HEK293 (cell line): ENCODE results near the gene ZCCHC13.

Experiments used
- EGR2 ChIP-seq: fragments of 450-650 bp; formaldehyde crosslinking; IDR thresholded peaks from 2 replicates; pipeline ENCODE4 v1.5.1; 2016; ENCODE audit warnings: low read depth, missing biosample characterization, missing genetic modification characterization
- GLIS2 ChIP-seq: fragments of 450-650 bp; formaldehyde crosslinking; IDR thresholded peaks from 2 replicates; pipeline ENCODE4 v1.5.1; 2016; ENCODE audit warnings: missing biosample characterization, missing genetic modification characterization
- HIC1 ChIP-seq: fragments of 450-650 bp; formaldehyde crosslinking; IDR thresholded peaks from 2 replicates; pipeline ENCODE4 v1.5.1; 2016; ENCODE audit warnings: missing biosample characterization, missing genetic modification characterization
- MEIS1 ChIP-seq: sonication (generic); formaldehyde crosslinking; IDR thresholded peaks from 2 replicates; pipeline ENCODE4 v1.8.1; 2022; ENCODE audit warnings: missing genetic modification reagents, mild to moderate bottlenecking, borderline replicate concordance
- MYNN ChIP-seq: fragments of 450-650 bp; formaldehyde crosslinking; IDR thresholded peaks from 2 replicates; pipeline ENCODE4 v1.5.1; 2016; ENCODE audit warnings: missing biosample characterization, missing genetic modification characterization, borderline replicate concordance
- PRDM4 ChIP-seq: fragments of 450-650 bp; formaldehyde crosslinking; IDR thresholded peaks from 2 replicates; pipeline ENCODE4 v1.5.1; 2017; ENCODE audit warnings: missing biosample characterization, missing genetic modification characterization
- REPIN1 ChIP-seq: fragments of 450-650 bp; formaldehyde crosslinking; IDR thresholded peaks from 2 replicates; pipeline ENCODE4 v1.5.1; 2017; ENCODE audit warnings: missing biosample characterization, missing genetic modification characterization, low read depth
- SP3 ChIP-seq: fragments of 450-650 bp; formaldehyde crosslinking; IDR thresholded peaks from 2 replicates; pipeline ENCODE4 v1.5.1; 2016; ENCODE audit warnings: missing biosample characterization, missing genetic modification characterization
- ZBTB26 ChIP-seq: fragments of 450-650 bp; formaldehyde crosslinking; optimal IDR thresholded peaks from 2 replicates; pipeline ENCODE3; 2016; ENCODE audit warnings: missing biosample characterization, mild to moderate bottlenecking, missing genetic modification characterization
- ZBTB8A ChIP-seq: fragments of 450-650 bp; formaldehyde crosslinking; IDR thresholded peaks from 2 replicates; pipeline ENCODE4 v1.5.1; 2016; ENCODE audit warnings: missing biosample characterization, missing genetic modification characterization
- ZEB2 ChIP-seq: fragments of 450-650 bp; formaldehyde crosslinking; IDR thresholded peaks from 2 replicates; pipeline ENCODE4 v1.5.1; 2016; ENCODE audit warnings: missing biosample characterization, missing genetic modification characterization
- ZFHX2 ChIP-seq: fragments of 450-650 bp; formaldehyde crosslinking; conservative IDR thresholded peaks from 2 replicates; pipeline ENCODE4 v1.5.1; 2016; ENCODE audit warnings: missing biosample characterization, missing genetic modification characterization
- ZFP37 ChIP-seq: fragments of 450-650 bp; formaldehyde crosslinking; IDR thresholded peaks from 2 replicates; pipeline ENCODE4 v1.5.1; 2016; ENCODE audit warnings: missing biosample characterization, missing genetic modification characterization
- ZNF114 ChIP-seq: fragments of 450-650 bp; formaldehyde crosslinking; IDR thresholded peaks from 2 replicates; pipeline ENCODE4 v1.5.0; 2017; ENCODE audit warnings: missing biosample characterization, missing genetic modification characterization
- ZNF146 ChIP-seq: fragments of 450-650 bp; formaldehyde crosslinking; IDR thresholded peaks from 2 replicates; pipeline ENCODE4 v1.5.1; 2016; ENCODE audit warnings: missing biosample characterization, missing genetic modification characterization
- ZNF155 ChIP-seq: fragments of 450-650 bp; formaldehyde crosslinking; IDR thresholded peaks from 2 replicates; pipeline ENCODE4 v1.5.1; 2016; ENCODE audit warnings: missing biosample characterization, missing genetic modification characterization
- ZNF19 ChIP-seq: fragments of 450-650 bp; formaldehyde crosslinking; IDR thresholded peaks from 2 replicates; pipeline ENCODE4; 2016; ENCODE audit warnings: missing biosample characterization, missing genetic modification characterization, low read depth
- ZNF239 ChIP-seq: fragments of 450-650 bp; formaldehyde crosslinking; IDR thresholded peaks from 2 replicates; pipeline ENCODE4 v1.5.1; 2016; ENCODE audit warnings: missing biosample characterization, missing genetic modification characterization
- ZNF335 ChIP-seq: fragments of 450-650 bp; formaldehyde crosslinking; conservative IDR thresholded peaks from 2 replicates; pipeline ENCODE4 v1.5.1; 2016; ENCODE audit warnings: missing biosample characterization, missing genetic modification characterization
- ZNF398 ChIP-seq: fragments of 450-650 bp; formaldehyde crosslinking; IDR thresholded peaks from 2 replicates; pipeline ENCODE4 v1.5.1; 2017; ENCODE audit warnings: missing biosample characterization, missing genetic modification characterization
- ZNF473 ChIP-seq: fragments of 450-650 bp; formaldehyde crosslinking; IDR thresholded peaks from 2 replicates; pipeline ENCODE4 v1.5.1; 2017; ENCODE audit warnings: missing biosample characterization, missing genetic modification characterization
- ZNF529 ChIP-seq: fragments of 450-650 bp; formaldehyde crosslinking; IDR thresholded peaks from 2 replicates; pipeline ENCODE4 v1.5.1; 2017; ENCODE audit warnings: missing genetic modification characterization, missing biosample characterization; ENCODE audit not compliant: insufficient replicate concordance
- ZNF549 ChIP-seq: fragments of 450-650 bp; IDR thresholded peaks from 2 replicates; pipeline ENCODE4 v1.5.1; 2018; ENCODE audit warnings: missing biosample characterization, missing genetic modification characterization, mild to moderate bottlenecking, inconsistent platforms, moderate library complexity
- ZNF610 ChIP-seq: fragments of 450-650 bp; formaldehyde crosslinking; IDR thresholded peaks from 2 replicates; pipeline ENCODE4 v1.5.1; 2016; ENCODE audit warnings: missing biosample characterization, missing genetic modification characterization, borderline replicate concordance
- ZNF629 ChIP-seq: fragments of 450-650 bp; formaldehyde crosslinking; IDR thresholded peaks from 2 replicates; pipeline ENCODE4 v1.5.1; 2017; ENCODE audit warnings: missing biosample characterization, missing genetic modification characterization
- ZNF664 ChIP-seq: fragments of 450-650 bp; formaldehyde crosslinking; IDR thresholded peaks from 2 replicates; pipeline ENCODE4 v1.5.1; 2016; ENCODE audit warnings: missing biosample characterization, missing genetic modification characterization
- ZNF704 ChIP-seq: fragments of 450-650 bp; formaldehyde crosslinking; IDR thresholded peaks from 2 replicates; pipeline ENCODE4 v1.5.1; 2016; ENCODE audit warnings: missing biosample characterization, missing genetic modification characterization
- ZNF707 ChIP-seq: fragments of 450-650 bp; formaldehyde crosslinking; IDR thresholded peaks from 2 replicates; pipeline ENCODE4 v1.5.1; 2016; ENCODE audit warnings: missing biosample characterization, missing genetic modification characterization
- ZNF792 ChIP-seq: fragments of 450-650 bp; formaldehyde crosslinking; IDR thresholded peaks from 2 replicates; pipeline ENCODE4 v1.5.1; 2016; ENCODE audit warnings: missing biosample characterization, missing genetic modification characterization
- ZSCAN18 ChIP-seq: fragments of 450-650 bp; formaldehyde crosslinking; IDR thresholded peaks from 2 replicates; pipeline ENCODE4 v1.5.1; 2016; ENCODE audit warnings: missing biosample characterization, missing genetic modification characterization

The ZCCHC13 gene

GRCh38 chrX:74291964-74292807 is 11.8 kb upstream of the ZCCHC13 start (continued):
- TF ChIP-seq REPIN1 (tag by site-specific recombination) (no peak), ZSCAN18 (no peak), ZNF473 (tag by site-specific recombination) (no peak), ZNF629 (tag by site-specific recombination) (peak; percentile 55; the same call in 1 of the 2 replicates), ZNF704 (no peak), MEIS1 (CRISPR knock-in tag) (no peak), ZNF155 (no peak), ZNF529 (tag by site-specific recombination) (no peak), ZNF664 (tag by site-specific recombination) (no peak), ZEB2 (tag by site-specific recombination) (no peak), MYNN (no peak), ZFHX2 (tag by site-specific recombination) (peak; percentile 29), ZBTB8A (tag by site-specific recombination) (peak; percentile 37; the same call in 1 of the 2 replicates), GLIS2 (tag by site-specific recombination) (no peak), ZNF707 (no peak), ZNF549 (tag by site-specific recombination) (no peak), ZNF398 (tag by site-specific recombination) (peak; percentile 28), HIC1 (tag by site-specific recombination) (no peak), ZBTB26 (peak; percentile 22), PRDM4 (no peak), ZFP37 (tag by site-specific recombination) (0 out of 2 replicates have a peak, but pooled peaks have one; percentile 54), ZNF239 (tag by site-specific recombination) (no peak), ZNF146 (tag by site-specific recombination) (no peak), ZNF792 (tag by site-specific recombination) (peak; percentile 89; the same call in 1 of the 2 replicates), SP3 (tag by site-specific recombination) (peak; percentile 63), ZNF335 (tag by site-specific recombination) (peak; percentile 98), ZNF19 (tag by site-specific recombination) (no peak), ZNF114 (tag by site-specific recombination) (no peak), ZNF610 (no peak), EGR2 (tag by site-specific recombination) (0 out of 2 replicates have a peak, but pooled peaks have one; percentile 7)
